Muscle of arm (tissue), 12 donors: Measurements from ENCODE around the gene TBC1D1. TPM values are rescaled to one million over a fixed set of nuclear protein-coding genes. Genes with fewer than 3 reads are reported as not detected.

Experiments
- DNase-seq: peaks from one replicate; pipeline ENCODE4 v3.0.0-alpha.2; 2013
- polyA plus RNA-seq, 12 donors: library from polyadenylated mRNA; unstranded; fragments of 120-200 nt; gene quantifications; one replicate each; pipeline ENCODE4 v1.2.1, GENCODE V29; 2013; ENCODE audit not compliant: insufficient read length in 12 of 12

The TBC1D1 gene
- polyA plus RNA-seq, 12 donors, result 36.0 to 71.2 (median 61.3) TPM; not detected in 1

DNA sequence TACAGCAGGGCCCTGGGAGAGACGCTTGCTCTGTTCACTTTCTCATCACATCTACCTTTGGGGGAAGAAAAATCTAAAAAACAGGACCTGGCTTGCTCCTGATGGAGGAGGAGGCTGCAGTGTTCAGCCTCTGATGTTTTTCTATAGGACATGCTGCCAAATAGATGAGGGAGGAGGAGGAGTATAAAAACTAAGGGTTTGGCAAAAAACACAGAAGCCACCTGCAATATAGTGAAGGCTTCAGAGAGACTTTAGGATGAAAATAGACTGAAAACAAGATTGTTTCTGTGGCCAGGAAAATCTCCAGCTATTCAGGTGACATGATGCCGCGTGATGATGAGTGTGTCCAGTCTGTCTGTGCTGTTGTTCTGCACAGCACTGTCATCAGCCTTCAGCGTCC is 229.9 kb downstream of the TBC1D1 start:
- DNase-seq, result no peak

DNA sequence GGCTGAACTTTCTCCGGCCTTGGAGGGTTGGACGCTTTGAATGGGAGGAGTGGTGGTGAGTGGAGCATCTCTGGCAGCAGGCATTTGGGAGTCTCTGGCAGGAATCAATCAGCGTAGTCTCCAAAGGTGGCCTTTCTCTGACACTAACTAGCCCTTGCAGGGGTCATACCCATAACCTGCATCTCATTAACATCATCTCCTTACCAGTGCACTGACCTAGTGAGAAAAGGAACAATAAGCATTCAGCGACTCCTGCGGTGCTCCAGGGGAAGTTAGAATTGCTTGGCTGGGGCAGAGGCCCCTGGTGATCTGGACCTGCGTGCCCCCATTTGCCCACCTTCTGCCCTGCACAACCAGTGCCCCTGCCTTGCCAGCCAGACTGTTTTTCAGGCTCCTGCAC is 231.2 kb downstream of the TBC1D1 start:
- no peak for DNase-seq

DNA sequence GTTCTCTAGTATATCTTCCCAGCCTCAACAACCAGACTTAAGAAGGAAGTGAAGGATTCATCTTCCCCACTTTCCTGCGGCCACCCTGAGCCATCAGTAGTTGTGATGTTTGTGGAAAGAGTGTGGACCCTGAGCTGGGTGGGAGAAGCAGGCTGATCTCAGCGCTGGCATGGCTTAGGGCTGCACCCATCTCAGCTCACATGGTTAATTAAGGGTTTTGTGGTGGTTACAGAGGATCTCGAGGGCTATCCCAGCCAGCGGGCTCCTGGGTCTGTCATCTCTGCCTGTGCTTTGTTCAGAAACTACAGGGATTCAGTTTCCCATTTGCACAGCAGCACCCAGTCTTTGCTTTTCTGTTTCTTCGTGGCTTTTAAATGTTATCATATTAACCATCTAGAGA is 232.7 kb downstream of the TBC1D1 start:
- no peak for DNase-seq

DNA sequence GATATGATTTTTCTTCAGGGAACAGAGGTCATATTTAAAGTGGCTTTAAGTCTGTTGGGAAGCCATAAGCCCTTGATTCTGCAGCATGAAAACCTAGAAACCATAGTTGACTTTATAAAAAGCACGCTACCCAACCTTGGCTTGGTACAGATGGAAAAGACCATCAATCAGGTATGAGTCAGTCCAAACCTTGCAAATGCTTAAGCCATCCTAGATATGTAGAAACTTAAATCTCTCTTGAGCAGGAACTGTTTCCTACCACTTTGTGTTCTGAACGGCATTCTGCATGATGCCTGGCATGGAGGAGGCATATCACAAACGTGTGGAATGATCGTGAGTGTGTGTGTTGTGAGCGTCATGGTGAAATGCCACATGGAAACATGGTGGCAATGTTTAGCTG is 234.1 kb downstream of the TBC1D1 start:
- no peak for DNase-seq

DNA sequence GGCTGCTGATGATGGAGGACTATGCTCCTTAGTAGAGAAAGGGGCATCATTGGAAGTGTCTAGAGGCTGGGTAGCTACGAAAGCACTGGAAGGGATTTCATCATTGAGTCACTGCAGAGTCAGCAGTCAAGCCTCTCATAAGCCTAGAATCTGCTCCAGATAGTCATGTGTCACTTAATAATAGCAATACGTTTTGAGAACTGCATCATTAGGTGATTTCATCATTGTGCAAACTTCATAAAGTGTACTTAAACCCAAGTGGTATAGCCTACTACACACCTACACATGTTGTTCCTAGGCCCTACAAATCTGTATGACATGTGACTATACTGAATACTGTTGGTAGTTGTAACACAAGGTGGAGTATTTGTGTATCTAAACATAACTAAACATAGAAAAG is 234.9 kb downstream of the TBC1D1 start:
- no peak for DNase-seq

DNA sequence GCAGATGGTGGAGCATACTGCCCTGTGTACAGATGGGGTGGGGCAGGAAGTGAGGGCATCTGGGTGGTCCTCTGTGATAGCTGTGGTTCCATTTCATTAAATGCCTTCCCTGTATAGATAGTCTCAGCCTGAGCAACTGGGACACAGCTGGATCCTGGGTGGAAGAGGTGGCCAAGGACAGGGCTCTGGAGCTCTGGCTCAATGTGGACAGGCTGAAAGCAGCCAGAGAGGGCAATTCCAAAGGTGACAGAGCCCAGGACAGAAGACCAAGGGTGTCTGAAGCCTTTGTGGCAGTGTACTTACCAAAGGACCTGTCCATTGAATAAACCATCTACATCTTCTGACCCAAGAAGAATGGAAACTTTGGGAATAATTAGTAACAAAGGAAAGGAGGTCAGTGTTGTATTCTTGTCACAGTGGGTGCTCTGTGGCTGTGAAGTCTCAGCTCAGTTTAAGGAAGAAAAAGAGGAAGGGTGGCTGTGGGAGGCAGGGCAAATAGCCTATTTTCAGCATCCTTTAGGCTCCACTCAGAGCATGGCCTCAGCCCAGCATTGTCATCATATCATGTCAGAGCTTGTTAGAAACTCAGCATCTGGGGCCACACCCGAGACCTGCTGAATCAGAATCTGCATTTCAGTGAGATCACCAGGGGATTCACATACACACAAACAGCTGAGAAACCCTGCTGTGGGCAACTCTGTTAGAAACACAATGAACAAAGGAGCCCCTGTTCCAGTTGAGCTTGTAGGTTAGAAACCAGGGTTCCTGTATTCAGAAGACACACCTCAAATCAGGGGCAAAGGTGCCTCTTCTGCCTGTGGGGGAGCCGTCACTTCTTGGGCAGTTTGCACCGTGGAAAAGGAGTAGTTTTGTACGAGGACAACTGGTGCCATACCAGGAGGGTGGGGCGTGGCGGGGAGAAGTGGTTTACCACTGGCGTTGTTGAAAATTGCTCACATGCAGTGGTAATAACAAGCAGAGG is 237.9 kb downstream of the TBC1D1 start:
- no peak for DNase-seq

GRCh38 chr4:38129460-38130227 is 238.8 kb downstream of the TBC1D1 start:
- DNase-seq, result no peak

- DNase-seq, result no peak
These were observed 240.0 kb downstream of the TBC1D1 start for GRCh38 chr4:38130884-38131283.

DNA sequence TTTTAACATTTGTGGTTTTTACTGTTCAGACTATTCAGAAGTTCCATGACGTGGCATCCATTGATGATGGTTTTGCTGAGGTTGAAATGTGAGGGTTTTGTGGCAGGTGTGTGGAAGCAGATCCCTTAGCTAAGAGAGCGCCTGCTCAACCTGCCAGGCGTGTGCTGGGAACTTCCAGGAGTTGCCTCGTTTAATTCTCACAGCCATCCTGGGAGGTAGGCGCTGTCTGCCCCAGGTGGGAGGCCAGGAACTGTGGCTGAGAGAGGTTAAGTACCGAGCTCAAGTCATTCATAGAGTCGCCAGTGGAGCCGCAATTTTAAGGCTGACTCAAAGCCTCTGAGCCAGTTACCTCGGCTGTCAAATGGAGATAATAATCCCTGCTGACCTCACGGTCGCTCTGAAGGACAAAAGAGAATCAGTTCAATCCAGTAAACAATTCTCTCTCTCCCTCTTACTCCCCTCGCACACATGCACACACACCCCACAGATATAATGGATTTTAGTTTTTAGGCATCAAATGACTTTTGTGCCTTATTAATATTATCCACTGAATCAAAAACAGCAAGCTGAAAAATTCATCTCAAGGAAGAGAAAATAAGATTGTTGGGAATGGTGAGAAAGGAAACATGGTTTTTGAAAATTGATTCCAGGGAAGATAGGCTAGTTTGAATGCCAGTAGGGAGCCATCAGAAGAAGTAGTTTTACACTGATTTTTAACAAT is 240.6 kb downstream of the TBC1D1 start:
- no peak for DNase-seq

GRCh38 chr4:38132107-38132673 is 241.3 kb downstream of the TBC1D1 start:
- DNase-seq, result peak; percentile 85

DNA sequence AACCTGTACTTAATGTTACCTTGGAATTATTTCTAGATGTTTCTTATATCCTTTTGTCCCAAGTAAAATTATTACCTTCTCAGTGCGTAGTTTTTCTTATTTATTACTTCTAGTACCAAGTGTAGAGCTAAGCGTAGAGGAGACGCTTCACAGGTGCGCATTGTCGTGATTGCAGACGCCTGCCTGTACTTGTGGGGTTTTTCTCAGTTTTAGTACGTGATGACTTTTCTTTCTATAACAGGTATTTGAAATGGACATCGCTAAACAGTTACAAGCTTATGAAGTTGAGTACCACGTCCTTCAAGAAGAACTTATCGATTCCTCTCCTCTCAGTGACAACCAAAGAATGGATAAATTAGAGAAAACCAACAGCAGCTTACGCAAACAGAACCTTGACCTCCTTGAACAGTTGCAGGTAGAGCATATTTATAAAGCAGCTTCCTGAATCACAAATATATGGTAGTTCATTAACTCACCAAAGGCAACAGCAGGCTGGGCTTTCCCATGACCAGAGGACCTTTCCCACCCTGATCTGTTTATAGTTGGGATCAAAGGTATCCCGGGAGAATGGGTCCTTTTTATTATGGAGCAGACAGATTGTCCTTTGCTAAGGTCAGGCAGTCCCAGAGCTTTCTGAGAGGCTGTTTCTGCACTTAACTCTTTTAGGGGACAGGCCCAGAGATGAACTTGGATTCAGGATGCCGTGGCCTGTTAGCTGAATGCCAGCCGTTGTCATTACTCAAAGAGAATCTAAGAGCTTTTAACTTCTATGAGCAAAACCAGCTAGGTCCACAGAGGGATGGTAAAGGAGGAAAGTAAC is 242.2 kb downstream of the TBC1D1 start:
- DNase-seq, result no peak

GRCh38 chr4:38133711-38134480 is 243.0 kb downstream of the TBC1D1 start:
- DNase-seq, result no peak

DNA sequence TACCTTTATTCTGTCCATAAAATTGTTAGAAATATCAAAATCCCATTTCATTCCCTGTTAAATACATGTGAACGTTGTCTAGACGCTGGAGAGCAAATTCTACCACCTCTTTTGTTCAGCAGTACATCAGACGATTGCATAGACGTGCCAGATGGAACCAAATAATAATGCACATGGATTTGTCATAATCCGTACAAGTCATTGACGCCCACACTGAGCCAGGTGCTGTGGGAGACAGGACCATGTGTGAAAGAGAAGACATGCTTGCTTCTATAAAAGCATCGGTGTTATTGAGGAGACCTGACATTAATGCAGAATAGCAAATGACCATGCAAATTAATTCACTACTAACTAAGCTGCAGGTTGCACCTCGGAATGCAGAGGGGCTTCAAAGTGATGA is 244.3 kb downstream of the TBC1D1 start:
- no peak for DNase-seq

GRCh38 chr4:38136604-38137003 is 245.7 kb downstream of the TBC1D1 start:
- no peak for DNase-seq

DNA sequence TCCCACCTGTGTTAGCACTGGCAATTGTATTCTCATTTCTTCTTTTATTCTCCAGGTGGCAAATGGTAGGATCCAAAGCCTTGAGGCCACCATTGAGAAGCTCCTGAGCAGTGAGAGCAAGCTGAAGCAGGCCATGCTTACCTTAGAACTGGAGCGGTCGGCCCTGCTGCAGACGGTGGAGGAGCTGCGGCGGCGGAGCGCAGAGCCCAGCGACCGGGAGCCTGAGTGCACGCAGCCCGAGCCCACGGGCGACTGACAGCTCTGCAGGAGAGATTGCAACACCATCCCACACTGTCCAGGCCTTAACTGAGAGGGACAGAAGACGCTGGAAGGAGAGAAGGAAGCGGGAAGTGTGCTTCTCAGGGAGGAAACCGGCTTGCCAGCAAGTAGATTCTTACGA is 246.2 kb downstream of the TBC1D1 start:
- no peak for DNase-seq

GRCh38 chr4:38138363-38138762 is 247.5 kb downstream of the TBC1D1 start:
- no peak for DNase-seq

GRCh38 chr4:38139187-38139586 is 248.3 kb downstream of the TBC1D1 start:
- DNase-seq, result no peak

DNA sequence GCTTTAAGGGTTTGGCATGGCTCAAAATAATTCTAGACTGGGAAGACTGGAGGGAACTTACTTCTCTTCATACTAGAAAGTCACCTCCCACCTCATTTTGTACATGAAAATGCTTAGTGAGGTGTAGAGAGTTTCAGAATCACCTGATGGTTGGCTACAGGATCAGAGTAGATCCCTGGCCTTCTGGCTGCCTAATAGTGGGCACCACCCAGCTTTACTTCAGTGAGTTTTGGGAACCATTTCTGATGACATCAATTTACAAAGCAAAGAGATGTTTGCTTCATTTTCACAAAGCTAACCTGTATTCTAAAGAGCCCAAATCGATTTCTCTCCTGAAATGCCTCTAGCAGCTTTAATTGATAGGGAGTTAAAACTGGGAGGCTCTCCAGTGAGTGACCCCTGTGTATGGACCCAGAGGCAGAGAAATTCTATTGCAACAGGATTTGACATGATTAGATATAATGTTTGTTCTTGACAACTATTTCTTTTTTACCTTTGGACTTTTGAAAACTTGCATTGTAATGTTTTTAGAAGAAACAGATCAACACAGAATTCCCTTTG is 249.8 kb downstream of the TBC1D1 start:
- no peak for DNase-seq

DNA sequence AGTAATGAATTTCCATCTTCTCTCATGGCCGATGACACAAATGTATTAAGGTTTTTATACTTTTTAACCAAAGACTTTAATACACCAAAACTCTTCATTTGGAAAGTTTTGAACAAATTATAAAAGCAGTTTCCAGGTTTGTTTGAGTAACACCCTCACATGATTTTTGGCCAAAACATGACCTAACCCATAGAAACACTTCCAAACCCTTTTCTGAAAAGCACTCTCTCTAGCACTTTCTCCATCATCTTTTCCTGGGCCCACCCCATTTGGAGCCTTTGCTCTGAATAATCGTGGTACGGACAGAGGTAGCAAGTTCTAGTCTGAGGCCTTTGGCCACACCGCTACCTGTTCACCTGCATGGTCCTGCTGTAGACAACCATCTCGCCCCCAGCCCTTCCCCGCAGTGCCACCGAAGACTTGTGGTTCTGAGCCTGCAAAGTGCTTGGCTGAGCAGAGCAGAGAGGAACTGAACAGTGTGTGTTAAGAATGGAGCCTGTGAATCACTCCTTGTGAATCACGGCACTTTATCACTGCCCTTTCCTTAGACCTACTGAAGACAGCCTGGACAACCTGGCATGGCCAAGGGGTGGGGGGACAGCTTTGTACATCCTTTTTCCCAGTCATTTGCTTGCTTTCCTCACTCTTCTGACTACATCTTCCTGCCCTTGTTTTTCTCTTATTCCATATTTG is 251.1 kb downstream of the TBC1D1 start:
- no peak for DNase-seq
